GM12878 (cell line): ENCODE measurements around the gene AKAP14. TPM values are rescaled to one million over a fixed set of nuclear protein-coding genes. Genes with fewer than 3 reads are reported as not detected.
"Not testable (repeated sequence)": the region's sequence is repeated elsewhere in the genome, so short reads cannot be mapped to it uniquely, and the experiment has no call there.

Source experiments
- ATAC-seq: fragments of 200-7000 bp; cut with Tn5 transposase; 3 replicates; pipeline ENCODE4 v1.9.1; 2020; ENCODE audit warnings: mild to moderate bottlenecking, moderate library complexity
- BruUV-seq: library from RNA; stranded (reverse); fragments of 400-500 nt; replicated peaks from 2 replicates; lab custom pipeline; 2021; lab: Mats Ljungman, UMichigan
- CTCF ChIA-PET: fragments of 300-600 bp; sonication (Branson Sonifier 250); formaldehyde crosslinking; extraction: SDS; loops from one replicate; lab custom pipeline; 2021; ENCODE audit warnings: inconsistent platforms; lab: Yijun Ruan, JAX
- POLR2A ChIA-PET: fragments of 350-600 bp; formaldehyde crosslinking; extraction: SDS; loops from one replicate; lab custom pipeline; 2021; ENCODE audit warnings: inconsistent platforms; lab: Charles Lee
- RAD21 ChIA-PET: fragments of 300-600 bp; sonication (Branson Sonifier 250); formaldehyde crosslinking; loops from one replicate; lab custom pipeline; 2023; ENCODE audit warnings: antibody characterized with exemption; ENCODE audit not compliant: unreplicated experiment; lab: Charles Lee
- SMC1A ChIA-PET: fragments of 300-600 bp; sonication (Branson Sonifier 250); formaldehyde crosslinking; loops from one replicate; lab custom pipeline; 2023; ENCODE audit not compliant: unreplicated experiment, uncharacterized antibody; lab: Charles Lee
- DNase-seq: peaks from one replicate; pipeline ENCODE4 v3.0.0-alpha.2; 2011; ENCODE audit warnings: low read depth, low spot score
- FAIRE-seq: peaks from 3 replicates; lab custom pipeline; 2011; peaks lifted over from hg19 to GRCh38; lab: Jason Lieb, UNC
- H2AFZ ChIP-seq: 2 replicates; pipeline ENCODE4 v1.6.0; 2011; ENCODE audit warnings: low read depth, low read length, control low read depth; ENCODE audit not compliant: control insufficient read depth
- H3K27ac ChIP-seq: 2 replicates; pipeline ENCODE4 v1.5.1; 2011; ENCODE audit warnings: control low read depth; ENCODE audit not compliant: control insufficient read depth, insufficient read depth
- H3K27me3 ChIP-seq, 2 experiments: replicated peaks in 1 of 2; 2 replicates each; pipeline versions ENCODE4 v1.6.0 to v1.6.1; 2011; ENCODE audit warnings: low read length in 1 of 2; ENCODE audit not compliant: control insufficient read depth in 2 of 2, insufficient read depth in 2 of 2
- H3K36me3 ChIP-seq, 2 experiments: 2 replicates each; pipeline ENCODE4 v1.5.1; 2011; ENCODE audit warnings: low read length in 1 of 2; ENCODE audit not compliant: control insufficient read depth in 2 of 2, insufficient read depth in 2 of 2
- H3K4me1 ChIP-seq: 2 replicates; pipeline ENCODE4 v1.6.1; 2011; ENCODE audit warnings: mild to moderate bottlenecking, low read length, moderate library complexity, mixed read lengths; ENCODE audit not compliant: control insufficient read depth, insufficient read depth
- H3K4me2 ChIP-seq: 2 replicates; pipeline ENCODE4 v1.6.0; 2011; ENCODE audit warnings: control low read depth; ENCODE audit not compliant: control insufficient read depth, insufficient read depth
- H3K4me3 ChIP-seq: fragments of 200-600 bp; sonication (generic); 2 replicates; pipeline ENCODE4 v1.5.1; 2016
- H3K79me2 ChIP-seq: 2 replicates; pipeline ENCODE4 v1.6.0; 2011; ENCODE audit warnings: low read length; ENCODE audit not compliant: control insufficient read depth, insufficient read depth
- H3K9ac ChIP-seq: 2 replicates; pipeline ENCODE4 v1.8.0; 2011; ENCODE audit warnings: low read length, control low read depth, mixed read lengths; ENCODE audit not compliant: control insufficient read depth, insufficient read depth
- H3K9me3 ChIP-seq: replicated peaks from 3 replicates; pipeline ENCODE4 v1.5.1; 2011; ENCODE audit warnings: mild to moderate bottlenecking, low read length; ENCODE audit not compliant: control insufficient read depth, insufficient read depth
- H4K20me1 ChIP-seq: 2 replicates; pipeline ENCODE4 v1.6.0; 2011; ENCODE audit not compliant: control insufficient read depth, insufficient read depth
- ATF7 ChIP-seq: fragments of 450-650 bp; IDR thresholded peaks from 2 replicates; pipeline ENCODE4 v1.6.1; 2016; ENCODE audit warnings: low read depth, mild to moderate bottlenecking
- BMI1 ChIP-seq: fragments of 450-650 bp; IDR thresholded peaks from 2 replicates; pipeline ENCODE4 v1.6.1; 2016; ENCODE audit warnings: mild to moderate bottlenecking, moderate library complexity, borderline replicate concordance
- CREB1 ChIP-seq: IDR thresholded peaks from 2 replicates; pipeline ENCODE4 v1.6.1; 2012; ENCODE audit warnings: low read depth, mild to moderate bottlenecking, inconsistent platforms
- DPF2 ChIP-seq: fragments of 450-650 bp; IDR thresholded peaks from 2 replicates; pipeline ENCODE4 v1.6.1; 2017; ENCODE audit warnings: mild to moderate bottlenecking
- FOXM1 ChIP-seq: IDR thresholded peaks from 2 replicates; pipeline ENCODE4 v1.6.1; 2012; ENCODE audit warnings: low read depth, mild to moderate bottlenecking, inconsistent platforms, low read length, moderate library complexity
- HDAC2 ChIP-seq: fragments of 200-600 bp; sonication (generic); IDR thresholded peaks from 2 replicates; pipeline ENCODE4 v1.6.1; 2017
- NFYB ChIP-seq: IDR thresholded peaks from 2 replicates; pipeline ENCODE4 v1.6.1; 2011; ENCODE audit warnings: low read depth, mild to moderate bottlenecking, low read length, improper control_type of control experiment, moderate library complexity; ENCODE audit not compliant: insufficient read depth
- PAX8 ChIP-seq: fragments of 450-650 bp; IDR thresholded peaks from 2 replicates; pipeline ENCODE4 v1.6.1; 2017; ENCODE audit warnings: mild to moderate bottlenecking, moderate library complexity
- SMARCA5 ChIP-seq: fragments of 450-650 bp; IDR thresholded peaks from 2 replicates; pipeline ENCODE4 v1.6.1; 2017; ENCODE audit warnings: mild to moderate bottlenecking
- SREBF1 ChIP-seq: IDR thresholded peaks from 2 replicates; pipeline ENCODE4 v1.6.1; 2012; ENCODE audit warnings: mild to moderate bottlenecking, low read length
- WGBS: methylation state at CpG from one replicate; pipeline ENCODE4 v1.1.6; 2016; ENCODE audit warnings: low lambda C conversion rate; ENCODE audit not compliant: insufficient replicate concordance, insufficient coverage; ENCODE audit errors: missing lambda C conversion rate; 5-methylcytosine and 5-hydroxymethylcytosine counted together
- in situ Hi-C: fragments of 300-500 bp; cut with MboI; formaldehyde crosslinking; loops from 9 replicates; pipeline ENCODE4 v1.14.3; 2018; ENCODE audit warnings: mixed read lengths
- intact Hi-C: fragments of 100-400 bp; cut with micrococcal nuclease; formaldehyde crosslinking; loops from one replicate; pipeline ENCODE4 v1.14.2; 2022; ENCODE audit not compliant: unreplicated experiment
- polyA plus RNA-seq, 11 experiments: library from polyadenylated mRNA; depleted of rRNA in 4 of 11; unstranded in 6 of 11; stranded (reverse) in 5 of 11; fragments of >200 nt; fragmentation: Nextera tagmentation in 4 of 11; fragmentation: Illumina TruSeq in 1 of 11; extraction: Ambion mirVana in 4 of 11; extraction: Trizol in 1 of 11; gene quantifications; 1 replicate in 1 of 11; 2 replicates in 10 of 11; pipeline versions ENCODE4 v1.2.1 to v1.2.3, GENCODE V29; 2011 to 2016; ENCODE audit warnings: inconsistent platforms in 2 of 11, missing spikeins in 2 of 11, low read depth in 1 of 11
- total RNA-seq, 4 experiments: library from RNA; depleted of rRNA in 3 of 4; stranded (reverse); fragments of >200 nt in 3 of 4; fragmentation: Illumina TruSeq in 1 of 4; extraction: Trizol in 1 of 4; gene quantifications; 2 replicates each; pipeline versions ENCODE4 v1.2.1 to v1.2.3, GENCODE V29; 2013 to 2021
- TF ChIP-seq, protein P1 (sequence below): IDR thresholded peaks from 2 replicates; pipeline ENCODE4 v1.6.1; 2011; ENCODE audit warnings: borderline replicate concordance, low read depth, mild to moderate bottlenecking, moderate library complexity, mixed read lengths, low read length; ENCODE audit not compliant: insufficient read depth; ENCODE audit errors: extremely low read length
- TF ChIP-seq, protein P2 (sequence below): fragments of 450-650 bp; IDR thresholded peaks from 2 replicates; pipeline ENCODE4 v1.6.1; 2017; ENCODE audit warnings: mild to moderate bottlenecking, low read depth, inconsistent platforms; ENCODE audit not compliant: poor library complexity, severe bottlenecking
- TF ChIP-seq, protein P3 (sequence below): fragments of 450-650 bp; IDR thresholded peaks from 2 replicates; pipeline ENCODE4 v1.6.1; 2014; ENCODE audit warnings: mild to moderate bottlenecking

The AKAP14 gene
- total and polyA plus RNA-seq, 10 of the 15 experiments (the other 5 are each of a cell fraction or from before 2014, with no cell fraction given), result not detected

DNA sequence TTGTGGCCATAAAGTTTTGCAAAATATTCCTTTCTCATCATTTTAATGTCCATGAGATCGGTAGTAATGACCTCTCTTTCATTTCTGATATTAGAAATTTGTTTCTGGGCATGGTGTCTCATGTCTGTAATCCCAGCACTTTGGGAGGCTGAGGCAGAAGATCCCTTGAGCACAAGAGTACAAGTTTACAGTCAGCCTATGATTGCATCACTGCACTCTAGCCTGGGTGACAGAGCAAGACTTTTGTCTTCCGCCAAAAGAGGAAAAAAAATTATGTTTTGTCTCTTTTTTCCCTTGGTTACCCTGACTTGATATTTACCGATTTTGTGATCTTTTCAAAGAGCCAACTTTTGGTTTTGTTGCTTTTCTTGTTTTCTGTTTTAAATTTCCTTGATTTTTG lies 58.7 kb downstream of the AKAP14 start (continued):
- TF ChIP-seq PAX8 (no peak), CREB1 (no peak), FOXM1 (no peak)

DNA sequence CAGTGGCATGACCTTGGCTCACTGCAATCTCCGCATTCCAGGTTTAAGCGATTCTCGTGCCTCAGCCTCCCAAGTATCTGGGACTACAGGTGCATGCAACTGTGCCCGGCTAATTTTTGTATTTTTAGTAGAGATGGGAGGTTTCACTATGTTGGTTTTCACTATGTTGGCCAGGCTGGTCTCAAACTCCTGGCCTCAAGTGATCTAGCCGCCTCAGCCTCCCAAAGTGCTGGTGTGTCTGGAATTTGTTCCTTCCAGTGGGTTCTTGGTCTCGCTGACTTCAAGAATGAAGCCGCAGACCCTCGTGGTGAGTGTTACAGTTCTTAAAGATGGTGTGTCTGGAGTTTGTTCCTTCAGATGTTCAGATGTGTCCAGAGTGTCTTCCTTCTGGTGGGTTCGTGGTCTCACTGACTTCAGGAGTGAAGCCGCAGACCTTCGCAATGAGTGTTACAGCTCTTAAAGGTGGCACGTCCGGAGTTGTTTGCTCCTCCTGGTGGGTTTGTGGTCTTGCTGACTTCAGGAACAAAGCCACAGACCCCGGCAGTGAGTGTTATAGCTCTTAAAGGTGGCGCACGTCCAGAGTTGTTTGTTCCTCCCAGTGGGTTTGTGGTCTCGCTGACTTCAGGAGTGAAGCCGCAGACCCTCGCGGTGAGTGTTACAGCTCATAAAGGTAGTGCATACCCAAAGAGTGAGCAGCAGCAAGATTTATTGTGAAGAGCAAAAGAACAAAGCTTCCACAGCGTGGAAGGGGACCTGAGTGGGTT lies 60.3 kb downstream of the AKAP14 start:
- H3K27me3 ChIP-seq, intact Hi-C loops, POLR2A ChIA-PET, H4K20me1 ChIP-seq, RAD21 ChIA-PET, BruUV-seq, H3K9ac ChIP-seq, in situ Hi-C loops, SMC1A ChIA-PET, FAIRE-seq, H3K4me3 ChIP-seq, CTCF ChIA-PET, H3K9me3 ChIP-seq, H3K27ac ChIP-seq, H3K79me2 ChIP-seq, H3K4me2 ChIP-seq, DNase-seq, H3K36me3 ChIP-seq, H3K4me1 ChIP-seq, ATAC-seq, H2AFZ ChIP-seq: not testable (repeated sequence)
- 54% methylated on average over 21 of the region's 21 CpGs for WGBS

DNA sequence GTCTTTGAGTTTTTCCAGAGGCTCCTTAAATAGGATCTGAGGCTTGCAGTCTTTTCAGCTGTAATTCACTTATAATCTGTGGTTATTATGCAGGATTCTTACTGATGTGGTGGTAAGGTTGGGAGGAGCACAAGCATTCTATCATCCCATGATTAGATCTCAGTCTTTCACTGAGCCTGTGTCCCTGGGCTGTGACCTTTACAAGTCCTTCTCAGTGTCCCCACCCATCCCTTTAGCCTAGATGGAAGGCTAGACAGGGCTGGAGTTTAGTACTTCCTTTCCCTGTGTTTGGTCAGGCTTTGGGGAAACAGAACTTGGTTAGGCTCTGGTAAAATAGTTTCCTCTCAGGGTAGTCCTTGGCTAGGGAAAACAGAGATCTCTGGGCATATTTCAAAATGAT lies 64.9 kb downstream of the AKAP14 start:
- FAIRE-seq (no peak), DNase-seq (no peak), ATAC-seq (no peak)
- Histone ChIP-seq H3K79me2 (no peaks in the 10 kb centered on the region), H2AFZ (no peak overlapping the region), H3K4me3 (no peak overlapping the region), H3K9ac (no peak overlapping the region), H4K20me1 (no peaks in the 10 kb centered on the region), H3K9me3 (no peaks in the 10 kb centered on the region; the same call in 2 of the 3 replicates), H3K4me2 (no peak overlapping the region), H3K36me3 (no peaks in the 10 kb centered on the region), H3K4me1 (no peaks in the 10 kb centered on the region), H3K27me3 (no peaks in the 10 kb centered on the region), H3K27ac (no peak overlapping the region)
- BruUV-seq, result no TSS peak
- intact Hi-C loops (no loop called here), in situ Hi-C loops (no loop called here)
- ChIA-PET CTCF (no interaction called here), POLR2A (no interaction called here), RAD21 (no interaction called here), SMC1A (no interaction called here)
- no peak for TF ChIP-seq SREBF1
- TF ChIP-seq BMI1, result no peak
- TF ChIP-seq NFYB, result no peak
- TF ChIP-seq, protein P1, sequence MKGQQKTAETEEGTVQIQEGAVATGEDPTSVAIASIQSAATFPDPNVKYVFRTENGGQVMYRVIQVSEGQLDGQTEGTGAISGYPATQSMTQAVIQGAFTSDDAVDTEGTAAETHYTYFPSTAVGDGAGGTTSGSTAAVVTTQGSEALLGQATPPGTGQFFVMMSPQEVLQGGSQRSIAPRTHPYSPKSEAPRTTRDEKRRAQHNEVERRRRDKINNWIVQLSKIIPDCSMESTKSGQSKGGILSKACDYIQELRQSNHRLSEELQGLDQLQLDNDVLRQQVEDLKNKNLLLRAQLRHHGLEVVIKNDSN, result no peak
- TF ChIP-seq, protein P2, sequence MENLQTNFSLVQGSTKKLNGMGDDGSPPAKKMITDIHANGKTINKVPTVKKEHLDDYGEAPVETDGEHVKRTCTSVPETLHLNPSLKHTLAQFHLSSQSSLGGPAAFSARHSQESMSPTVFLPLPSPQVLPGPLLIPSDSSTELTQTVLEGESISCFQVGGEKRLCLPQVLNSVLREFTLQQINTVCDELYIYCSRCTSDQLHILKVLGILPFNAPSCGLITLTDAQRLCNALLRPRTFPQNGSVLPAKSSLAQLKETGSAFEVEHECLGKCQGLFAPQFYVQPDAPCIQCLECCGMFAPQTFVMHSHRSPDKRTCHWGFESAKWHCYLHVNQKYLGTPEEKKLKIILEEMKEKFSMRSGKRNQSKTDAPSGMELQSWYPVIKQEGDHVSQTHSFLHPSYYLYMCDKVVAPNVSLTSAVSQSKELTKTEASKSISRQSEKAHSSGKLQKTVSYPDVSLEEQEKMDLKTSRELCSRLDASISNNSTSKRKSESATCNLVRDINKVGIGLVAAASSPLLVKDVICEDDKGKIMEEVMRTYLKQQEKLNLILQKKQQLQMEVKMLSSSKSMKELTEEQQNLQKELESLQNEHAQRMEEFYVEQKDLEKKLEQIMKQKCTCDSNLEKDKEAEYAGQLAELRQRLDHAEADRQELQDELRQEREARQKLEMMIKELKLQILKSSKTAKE, result no peak
- no peak for TF ChIP-seq DPF2
- TF ChIP-seq, protein P3, sequence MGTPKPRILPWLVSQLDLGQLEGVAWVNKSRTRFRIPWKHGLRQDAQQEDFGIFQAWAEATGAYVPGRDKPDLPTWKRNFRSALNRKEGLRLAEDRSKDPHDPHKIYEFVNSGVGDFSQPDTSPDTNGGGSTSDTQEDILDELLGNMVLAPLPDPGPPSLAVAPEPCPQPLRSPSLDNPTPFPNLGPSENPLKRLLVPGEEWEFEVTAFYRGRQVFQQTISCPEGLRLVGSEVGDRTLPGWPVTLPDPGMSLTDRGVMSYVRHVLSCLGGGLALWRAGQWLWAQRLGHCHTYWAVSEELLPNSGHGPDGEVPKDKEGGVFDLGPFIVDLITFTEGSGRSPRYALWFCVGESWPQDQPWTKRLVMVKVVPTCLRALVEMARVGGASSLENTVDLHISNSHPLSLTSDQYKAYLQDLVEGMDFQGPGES, result no peak
- TF ChIP-seq SMARCA5, result no peak
- no peak for TF ChIP-seq ATF7
- no peak for TF ChIP-seq HDAC2
